ENCODE results near the gene PI4KA. TPM values are rescaled to one million over a fixed set of nuclear protein-coding genes. Genes with fewer than 3 reads are reported as not detected.
"Not testable (repeated sequence)": the region's sequence is repeated elsewhere in the genome, so short reads cannot be mapped to it uniquely, and the experiment has no call there.

The PI4KA gene
- total RNA-seq, 1 donor from 2014 or later: 80.4 TPM

DNA sequence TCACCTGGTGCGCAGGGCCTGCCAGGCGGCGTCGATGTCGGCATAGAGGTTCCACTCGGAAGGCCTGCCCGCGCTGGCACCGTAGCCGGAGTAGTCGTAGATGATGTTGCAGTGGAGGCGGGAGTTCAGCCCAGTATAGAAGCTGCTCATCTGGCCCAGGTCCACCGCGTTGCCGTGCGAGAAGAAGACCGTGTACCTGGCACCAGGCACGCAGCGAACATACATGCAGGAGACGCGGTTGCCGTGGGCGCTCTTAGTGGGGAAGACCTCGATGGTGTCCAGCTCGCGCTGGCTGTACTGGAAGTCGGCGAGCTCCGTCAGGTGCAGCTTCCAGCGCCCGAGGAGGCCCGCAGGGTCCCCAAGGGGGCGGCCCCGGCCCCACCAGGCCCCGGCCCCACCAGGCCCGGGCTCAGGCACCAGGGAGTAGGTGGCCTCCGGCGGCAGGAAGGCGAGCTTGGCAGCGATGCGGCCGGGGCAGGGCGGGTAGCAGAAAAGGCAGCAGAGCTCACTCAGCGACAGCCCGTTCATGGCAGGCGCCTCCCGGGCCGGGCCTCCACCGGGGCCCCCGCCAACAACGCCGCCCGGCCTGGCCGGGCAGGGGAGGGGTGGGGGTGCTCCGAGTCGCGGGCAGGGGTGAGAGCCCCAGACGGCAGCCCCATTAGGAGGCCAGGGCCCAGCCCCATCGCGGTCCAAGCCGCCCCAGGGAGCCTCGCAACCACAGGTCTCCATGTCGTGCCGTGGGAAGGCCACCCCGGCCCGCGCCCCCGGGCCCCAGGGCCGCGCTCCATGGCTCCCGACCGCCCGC lies 188.0 kb downstream of the PI4KA start:
- H3K27ac Mint-ChIP-seq; H3K9me3 Mint-ChIP-seq; H3K4me3 Mint-ChIP-seq; DNase-seq (ENCODE audit: low spot score); H3K36me3 Mint-ChIP-seq (ENCODE audit: low read depth); H3K4me1 Mint-ChIP-seq (ENCODE audit: low read depth); intact Hi-C loops (cut with micrococcal nuclease): not testable (repeated sequence)
- peaks cover 21% of the 10 kb centered on the region for H3K27me3 Mint-ChIP-seq (ENCODE audit: insufficient read depth)

- H3K4me3 Mint-ChIP-seq; DNase-seq (ENCODE audit: low spot score); H3K9me3 Mint-ChIP-seq; intact Hi-C loops (cut with micrococcal nuclease); H3K4me1 Mint-ChIP-seq (ENCODE audit: low read depth); H3K27ac Mint-ChIP-seq; H3K36me3 Mint-ChIP-seq (ENCODE audit: low read depth): not testable (repeated sequence)
- peaks cover 13% of the 10 kb centered on the region for H3K27me3 Mint-ChIP-seq (ENCODE audit: insufficient read depth)
These were observed 188.7 kb downstream of the PI4KA start for GRCh38 chr22:20669884-20670283.

DNA sequence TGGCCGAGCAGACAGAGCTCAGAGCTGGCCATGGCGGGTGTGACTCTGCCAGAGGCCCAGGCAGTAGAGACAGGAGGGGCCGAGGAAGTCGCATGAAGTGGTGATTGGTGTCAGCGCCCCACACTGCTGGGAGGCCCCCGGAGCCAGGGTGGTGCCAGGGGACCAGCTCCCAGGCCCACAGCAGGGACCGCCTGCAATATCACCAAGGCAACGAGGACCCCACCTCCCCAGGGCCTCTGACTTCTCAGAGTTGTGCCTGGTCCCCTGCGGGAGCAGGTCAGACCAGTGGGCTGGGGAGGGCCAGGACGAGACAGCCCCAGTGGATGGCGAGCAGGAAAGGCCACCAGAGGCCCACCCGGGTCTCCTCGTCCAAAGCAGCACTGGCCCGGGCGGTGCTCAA lies 189.1 kb downstream of the PI4KA start:
- H3K36me3 Mint-ChIP-seq (ENCODE audit: low read depth); H3K9me3 Mint-ChIP-seq; H3K27ac Mint-ChIP-seq; H3K4me1 Mint-ChIP-seq (ENCODE audit: low read depth); H3K4me3 Mint-ChIP-seq; intact Hi-C loops (cut with micrococcal nuclease); DNase-seq (ENCODE audit: low spot score): not testable (repeated sequence)
- H3K27me3 Mint-ChIP-seq (ENCODE audit: insufficient read depth): peaks cover 11% of the 10 kb centered on the region

GRCh38 chr22:20668769-20669168 lies 189.8 kb downstream of the PI4KA start:
- H3K4me1 Mint-ChIP-seq (ENCODE audit: low read depth); H3K9me3 Mint-ChIP-seq; H3K27me3 Mint-ChIP-seq (ENCODE audit: insufficient read depth); intact Hi-C loops (cut with micrococcal nuclease); H3K36me3 Mint-ChIP-seq (ENCODE audit: low read depth); H3K4me3 Mint-ChIP-seq; DNase-seq (ENCODE audit: low spot score); H3K27ac Mint-ChIP-seq: not testable (repeated sequence)

GRCh38 chr22:20668226-20668625 lies 190.4 kb downstream of the PI4KA start:
- H3K4me1 Mint-ChIP-seq (ENCODE audit: low read depth); intact Hi-C loops (cut with micrococcal nuclease); H3K27ac Mint-ChIP-seq; H3K36me3 Mint-ChIP-seq (ENCODE audit: low read depth); H3K4me3 Mint-ChIP-seq; DNase-seq (ENCODE audit: low spot score); H3K27me3 Mint-ChIP-seq (ENCODE audit: insufficient read depth); H3K9me3 Mint-ChIP-seq: not testable (repeated sequence)

- H3K4me1 Mint-ChIP-seq (ENCODE audit: low read depth); H3K36me3 Mint-ChIP-seq (ENCODE audit: low read depth); H3K4me3 Mint-ChIP-seq; H3K27ac Mint-ChIP-seq; intact Hi-C loops (cut with micrococcal nuclease); DNase-seq (ENCODE audit: low spot score); H3K9me3 Mint-ChIP-seq: not testable (repeated sequence)
- H3K27me3 Mint-ChIP-seq (ENCODE audit: insufficient read depth): peaks cover 12% of the 10 kb centered on the region
These were observed 191.1 kb downstream of the PI4KA start for GRCh38 chr22:20667548-20667947.

GRCh38 chr22:20666560-20666959 lies 192.1 kb downstream of the PI4KA start:
- H3K4me3 Mint-ChIP-seq: no peak overlapping the region
- intact Hi-C loops (cut with micrococcal nuclease): no loop called here
- no peak for DNase-seq (ENCODE audit: low spot score)
- H3K4me1 Mint-ChIP-seq (ENCODE audit: low read depth): no peaks in the 10 kb centered on the region
- peaks cover 8% of the 10 kb centered on the region for H3K27me3 Mint-ChIP-seq (ENCODE audit: insufficient read depth)
- peaks cover 8% of the 10 kb centered on the region for H3K9me3 Mint-ChIP-seq
- H3K27ac Mint-ChIP-seq: no peak overlapping the region
- H3K36me3 Mint-ChIP-seq (ENCODE audit: low read depth): no peaks in the 10 kb centered on the region

DNA sequence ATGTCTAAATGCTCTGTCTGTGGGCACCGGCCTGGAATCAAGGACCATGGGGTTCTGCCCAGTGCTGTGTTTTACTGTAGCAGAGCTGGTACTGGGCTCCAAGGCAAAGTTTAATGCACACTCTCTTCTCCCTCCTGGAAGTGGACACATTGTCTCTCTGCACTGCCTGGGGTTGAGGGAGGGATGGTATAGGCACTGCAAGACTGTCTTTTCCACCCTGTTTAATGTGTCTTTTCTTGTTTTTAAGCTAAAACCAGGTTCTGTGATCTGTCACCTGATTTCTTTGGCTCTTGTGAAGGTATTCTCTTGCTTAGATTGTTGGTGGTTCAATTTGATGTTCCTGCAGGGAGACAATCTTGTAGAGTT lies 194.0 kb downstream of the PI4KA start:
- Mint-ChIP-seq H3K36me3 (ENCODE audit: low read depth) (no peaks in the 10 kb centered on the region), H3K4me1 (ENCODE audit: low read depth) (no peaks in the 10 kb centered on the region), H3K9me3 (peaks cover 8% of the 10 kb centered on the region), H3K4me3 (no peak overlapping the region), H3K27ac (no peak overlapping the region), H3K27me3 (ENCODE audit: insufficient read depth) (peaks cover 22% of the 10 kb centered on the region)
- intact Hi-C loops (cut with micrococcal nuclease): no loop called here
- DNase-seq (ENCODE audit: low spot score): no peak

DNA sequence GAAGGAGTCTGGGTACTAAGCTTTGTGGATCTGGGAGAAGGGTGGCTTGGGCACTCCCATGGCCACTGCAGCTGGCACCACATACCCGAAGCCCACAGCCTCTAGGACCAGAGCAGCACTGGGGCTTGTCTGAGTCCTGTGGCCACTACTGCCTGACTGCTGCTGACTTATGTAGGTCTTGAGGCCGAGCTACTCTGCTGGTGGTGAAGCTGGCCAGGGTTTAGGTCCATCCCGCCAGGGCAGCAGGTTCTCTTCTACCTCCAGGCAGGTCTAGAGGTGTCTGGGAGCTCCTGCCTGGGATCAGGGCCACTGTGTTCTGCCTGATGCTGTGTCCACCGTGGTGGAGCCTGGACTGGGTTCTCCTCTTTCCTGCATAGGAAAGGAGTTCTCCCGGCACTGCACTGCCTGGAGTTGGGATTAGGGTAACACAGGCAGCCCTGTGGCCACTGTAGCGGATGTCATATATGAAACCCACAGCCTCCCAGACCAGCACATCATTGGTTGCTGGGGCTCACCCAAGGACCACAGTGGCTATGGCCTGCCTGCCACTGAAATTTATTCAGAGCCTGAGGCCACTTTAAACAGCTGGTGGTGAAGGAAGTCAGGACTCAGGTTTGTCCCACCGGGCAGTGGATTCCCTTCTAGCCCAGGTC lies 194.5 kb downstream of the PI4KA start:
- H3K4me3 Mint-ChIP-seq: no peak overlapping the region
- H3K27ac Mint-ChIP-seq: no peak overlapping the region
- peaks cover 8% of the 10 kb centered on the region for H3K9me3 Mint-ChIP-seq
- H3K36me3 Mint-ChIP-seq (ENCODE audit: low read depth): no peaks in the 10 kb centered on the region
- H3K27me3 Mint-ChIP-seq (ENCODE audit: insufficient read depth): peaks cover 26% of the 10 kb centered on the region
- DNase-seq (ENCODE audit: low spot score): no peak
- no peaks in the 10 kb centered on the region for H3K4me1 Mint-ChIP-seq (ENCODE audit: low read depth)
- intact Hi-C loops (cut with micrococcal nuclease): no loop called here

DNA sequence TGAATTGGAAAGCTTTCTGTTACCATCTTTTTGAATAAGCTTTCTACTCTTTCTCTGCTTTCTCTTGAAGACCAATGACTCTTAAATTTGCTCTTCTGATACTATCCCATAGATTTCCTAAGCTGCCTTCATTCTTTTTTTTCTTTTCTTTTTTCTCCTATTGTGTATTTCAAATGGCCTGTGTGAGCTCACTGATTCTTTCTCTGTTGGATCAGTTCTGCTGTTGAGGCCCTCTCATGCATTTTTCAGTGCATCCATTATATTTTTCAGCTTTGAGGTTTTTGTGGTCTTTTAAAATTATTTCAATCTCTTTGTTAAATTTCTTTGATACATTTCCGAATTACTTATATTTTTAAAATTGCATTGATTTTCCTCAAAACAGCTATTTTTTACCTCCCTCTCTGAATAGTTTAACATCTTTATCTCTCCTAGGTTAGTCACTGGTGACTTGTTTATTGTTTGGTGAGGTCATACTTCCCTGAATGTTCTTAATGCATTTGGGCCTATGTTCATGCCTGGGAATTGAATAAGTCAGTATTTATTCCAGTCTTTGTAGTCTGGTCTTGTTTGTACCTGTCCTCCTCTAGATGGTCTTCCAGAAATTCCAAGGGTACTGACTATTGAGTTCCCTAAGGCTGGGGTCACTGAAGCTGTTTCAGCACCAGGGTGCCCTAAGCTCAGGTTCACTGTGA lies 195.3 kb downstream of the PI4KA start:
- Mint-ChIP-seq H3K27me3 (ENCODE audit: insufficient read depth) (peaks cover 34% of the 10 kb centered on the region), H3K27ac (no peak overlapping the region), H3K9me3 (peaks cover 8% of the 10 kb centered on the region), H3K4me1 (ENCODE audit: low read depth) (no peaks in the 10 kb centered on the region), H3K4me3 (no peak overlapping the region), H3K36me3 (ENCODE audit: low read depth) (no peaks in the 10 kb centered on the region)
- intact Hi-C loops (cut with micrococcal nuclease): no loop called here
- DNase-seq (ENCODE audit: low spot score): no peak

GRCh38 chr22:20662524-20663036 lies 196.0 kb downstream of the PI4KA start:
- H3K4me3 Mint-ChIP-seq; H3K36me3 Mint-ChIP-seq (ENCODE audit: low read depth); H3K27ac Mint-ChIP-seq; DNase-seq (ENCODE audit: low spot score); intact Hi-C loops (cut with micrococcal nuclease); H3K4me1 Mint-ChIP-seq (ENCODE audit: low read depth); H3K9me3 Mint-ChIP-seq: not testable (repeated sequence)
- H3K27me3 Mint-ChIP-seq (ENCODE audit: insufficient read depth): peaks cover 38% of the 10 kb centered on the region

- no peak overlapping the region for H3K4me3 Mint-ChIP-seq
- no peaks in the 10 kb centered on the region for H3K36me3 Mint-ChIP-seq (ENCODE audit: low read depth)
- H3K4me1 Mint-ChIP-seq (ENCODE audit: low read depth): no peaks in the 10 kb centered on the region
- H3K27ac Mint-ChIP-seq: no peak overlapping the region
- intact Hi-C loops (cut with micrococcal nuclease): no loop called here
- H3K9me3 Mint-ChIP-seq: peaks cover 8% of the 10 kb centered on the region
- no peak for DNase-seq (ENCODE audit: low spot score)
- peaks cover 40% of the 10 kb centered on the region for H3K27me3 Mint-ChIP-seq (ENCODE audit: insufficient read depth)
These were observed 197.1 kb downstream of the PI4KA start for GRCh38 chr22:20661473-20661872.

DNA sequence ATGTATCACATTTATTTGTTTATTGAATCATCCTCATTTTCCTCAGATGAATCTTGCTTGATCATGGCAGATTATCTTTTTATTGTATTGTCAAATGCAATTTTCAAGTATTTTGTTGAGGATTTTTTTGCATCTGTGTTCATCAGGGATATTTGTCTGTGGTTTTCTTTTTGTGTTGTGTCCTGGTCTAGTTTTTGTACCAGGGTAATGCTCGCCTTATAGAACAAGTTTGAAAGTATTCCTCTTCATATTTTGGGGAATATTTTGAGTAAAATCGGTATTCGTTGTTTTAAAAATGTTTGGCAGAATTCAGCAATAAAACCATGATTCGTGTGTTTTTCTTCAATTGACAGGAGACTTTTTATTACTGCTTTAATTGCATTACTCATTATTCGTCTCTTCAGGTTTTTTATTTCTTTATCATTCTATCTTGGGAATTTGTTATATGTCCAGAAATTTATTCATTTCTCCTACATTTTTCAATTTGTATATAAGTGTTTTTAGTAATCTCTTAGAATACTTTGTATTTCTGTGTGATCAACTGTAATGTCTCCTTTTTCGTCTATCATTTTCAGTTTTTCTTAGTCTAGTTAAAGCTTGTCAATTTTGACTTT lies 198.1 kb downstream of the PI4KA start:
- Mint-ChIP-seq H3K27me3 (ENCODE audit: insufficient read depth) (peaks cover 40% of the 10 kb centered on the region), H3K36me3 (ENCODE audit: low read depth) (no peaks in the 10 kb centered on the region), H3K9me3 (peaks cover 8% of the 10 kb centered on the region), H3K4me3 (no peak overlapping the region), H3K4me1 (ENCODE audit: low read depth) (no peaks in the 10 kb centered on the region), H3K27ac (no peak overlapping the region)
- intact Hi-C loops (cut with micrococcal nuclease): no loop called here
- DNase-seq (ENCODE audit: low spot score): no peak

Measured in activated T-helper 1 cell treated with anti-CD3 and anti-CD28 coated beads, Interleukin-12 subunit alpha, Interleukin-12 subunit beta, Interleukin-2, Interleukin-4 antibody, amounts not matched to agents 30 ng/mL and 10 ng/mL and 1 ng/mL, durations not matched to agents 14 hours and 24 hours and 36 hours (primary cell).